Muscle of back (tissue), 11 donors: ENCODE results near the gene ATP6V0D1. TPM values are rescaled to one million over a fixed set of nuclear protein-coding genes. Genes with fewer than 3 reads are reported as not detected.
"Not testable (repeated sequence)": the region's sequence is repeated elsewhere in the genome, so short reads cannot be mapped to it uniquely, and the experiment has no call there.

Experiments used
- DNase-seq, 3 donors: peaks; one replicate each; pipeline versions ENCODE4 v3.0.0 to v3.0.0-alpha.2; 2013
- polyA plus RNA-seq, 10 donors: library from polyadenylated mRNA; unstranded; fragments of 120-200 nt; gene quantifications; one replicate each; pipeline ENCODE4 v1.2.1, GENCODE V29; 2013; ENCODE audit not compliant: insufficient read length in 10 of 10

ATP6V0D1 gene
- polyA plus RNA-seq, 10 donors = 51.9 to 64.9 (median 60.4) TPM

- DNase-seq = no peak
These were observed 51.0 kb downstream of the ATP6V0D1 start for GRCh38 chr16:67429799-67430503.

DNA sequence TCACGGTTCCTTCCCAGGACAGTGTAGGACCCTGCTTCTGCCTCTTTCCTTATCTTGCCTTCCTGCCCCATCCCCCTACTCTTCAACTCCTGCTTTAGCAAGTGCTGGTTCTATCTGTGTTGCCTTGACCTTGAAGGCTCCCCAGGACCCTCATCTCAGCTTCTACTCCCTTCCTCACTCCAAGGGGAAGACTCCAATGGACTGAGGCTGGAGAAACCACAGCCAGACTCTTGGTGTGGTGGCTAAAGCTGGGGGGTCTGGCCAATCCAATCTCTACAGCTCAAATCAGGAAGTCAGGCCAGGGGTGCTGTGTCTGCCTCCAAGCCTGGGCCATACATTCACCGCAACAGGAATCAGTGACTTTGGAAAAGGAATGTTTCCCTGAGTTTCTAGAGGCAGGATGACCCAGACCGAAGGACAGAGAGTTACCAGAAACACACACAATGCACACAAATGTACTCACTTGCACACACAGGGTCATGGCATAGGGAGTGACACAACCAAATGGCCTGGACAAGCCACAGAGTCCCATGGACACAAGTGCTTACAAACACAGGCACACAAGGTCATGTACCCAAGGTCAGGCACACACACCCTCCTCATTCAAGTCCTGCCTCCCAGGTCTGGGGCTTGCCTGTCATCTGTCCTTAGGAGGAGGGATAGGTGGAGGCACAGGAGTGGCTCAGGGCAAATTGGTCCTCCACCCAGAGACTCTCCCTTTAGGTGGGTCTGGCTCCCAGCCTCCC, 51.7 kb downstream of the ATP6V0D1 start:
- DNase-seq = no peak

DNA sequence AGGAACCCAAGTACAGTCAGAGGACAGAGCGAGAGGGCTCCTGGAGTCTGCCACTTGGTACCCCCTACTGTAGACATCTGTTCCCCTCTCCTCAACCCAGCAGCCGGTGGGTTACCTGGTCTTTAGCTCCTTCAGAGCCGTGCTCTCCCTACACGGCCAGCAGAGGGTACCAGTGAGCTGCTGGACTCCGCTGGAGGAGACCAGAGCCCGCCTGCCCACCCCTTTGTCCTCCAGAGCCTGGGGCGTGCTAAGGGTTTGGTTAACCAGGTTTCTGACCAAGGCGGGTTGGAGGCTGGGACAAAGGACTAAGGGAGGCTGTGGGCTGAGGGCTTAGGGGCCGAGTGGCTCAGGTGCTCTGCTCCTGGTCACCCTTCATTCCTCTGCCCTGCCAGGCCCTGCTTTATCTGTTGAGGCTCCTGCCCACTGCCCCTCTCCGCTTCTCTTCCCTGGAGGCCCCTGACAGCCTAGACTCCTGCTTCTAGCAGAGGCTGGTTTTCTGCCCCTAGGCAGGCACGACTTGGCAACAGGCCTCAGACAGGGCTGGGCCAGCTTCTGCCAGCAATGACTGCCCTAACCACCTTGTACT, 52.7 kb downstream of the ATP6V0D1 start:
- peak; percentile 47 to 79 (median 70) for DNase-seq

- DNase-seq = peak in 2 of 3 donors; percentile 45 to 78
These were observed 54.0 kb downstream of the ATP6V0D1 start for GRCh38 chr16:67426950-67427349.

DNA sequence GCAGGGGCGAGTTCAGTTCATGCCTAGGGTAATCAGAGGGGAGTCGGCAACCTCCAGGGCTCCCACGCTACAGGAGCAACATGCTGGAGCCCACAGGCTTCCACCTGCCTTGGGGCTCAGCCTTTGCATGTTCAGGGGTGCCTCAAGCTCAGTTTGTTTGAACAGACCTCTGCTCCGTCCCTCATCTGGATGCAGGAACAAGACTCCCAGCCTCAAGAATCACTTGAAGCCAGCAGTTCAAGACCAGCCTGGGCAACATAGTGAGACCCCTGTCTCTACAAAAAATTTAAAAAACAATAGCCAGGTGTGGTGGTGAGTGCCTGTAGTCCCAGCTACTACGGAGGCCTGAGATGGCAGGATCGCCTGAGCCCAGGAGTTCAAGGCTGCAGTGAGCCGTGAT, 54.9 kb downstream of the ATP6V0D1 start:
- no peak for DNase-seq

DNA sequence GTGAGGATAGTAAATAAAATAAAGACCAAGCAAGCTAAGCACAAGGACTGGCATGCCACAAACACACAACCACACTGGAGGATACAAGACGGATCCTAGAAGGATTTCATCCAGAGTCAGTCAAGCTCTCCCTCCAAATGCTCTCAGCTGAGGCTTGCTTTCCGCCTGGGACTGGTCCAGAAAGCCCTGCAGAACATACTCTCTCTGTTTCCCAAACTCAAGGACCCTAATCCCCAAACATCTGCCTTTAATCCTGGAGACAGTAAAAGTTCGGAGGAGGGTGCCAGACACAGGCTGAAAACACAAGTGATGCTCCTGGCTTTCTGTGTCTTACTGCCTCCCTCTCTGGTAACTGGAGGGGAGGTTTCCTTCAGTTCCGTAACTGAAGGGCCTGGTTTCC, 55.4 kb downstream of the ATP6V0D1 start:
- DNase-seq = peak in 1 of 3 donors; percentile 72

GRCh38 chr16:67425061-67425460, 55.9 kb downstream of the ATP6V0D1 start:
- peak in 2 of 3 donors; percentile 40 to 51 for DNase-seq

GRCh38 chr16:67424261-67424615, 56.7 kb downstream of the ATP6V0D1 start:
- no peak for DNase-seq

DNA sequence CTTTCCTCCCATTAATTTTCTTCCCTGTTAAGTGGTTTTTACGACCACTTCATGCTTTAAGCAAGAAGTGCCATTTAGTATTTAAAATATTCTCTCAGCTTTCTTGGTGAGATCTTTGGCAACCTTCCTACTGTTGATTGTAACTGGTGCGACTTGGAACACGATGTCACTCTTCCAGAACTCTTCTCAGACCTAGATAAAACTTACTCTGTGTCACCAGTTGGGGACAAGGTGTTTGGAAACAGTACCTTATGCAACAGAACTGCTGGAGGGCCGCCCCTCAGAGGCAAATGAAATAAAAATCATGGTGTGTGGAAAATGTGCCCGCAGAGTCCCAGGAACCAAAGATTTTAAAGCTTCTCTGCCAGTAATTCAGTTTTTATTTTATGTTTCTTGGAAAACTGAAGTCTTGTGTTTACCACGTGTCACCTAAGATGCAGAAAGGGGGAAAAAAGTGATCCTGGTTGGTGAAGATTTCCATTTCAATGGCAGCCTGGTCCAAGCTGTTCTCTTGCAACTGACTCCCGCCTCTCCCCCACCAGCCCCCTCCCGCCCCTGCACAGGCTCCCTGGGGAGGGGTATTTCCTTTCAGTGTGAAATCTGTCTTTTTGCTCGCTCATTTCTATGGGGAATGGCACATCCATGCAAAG, 57.2 kb downstream of the ATP6V0D1 start:
- DNase-seq = no peak

DNA sequence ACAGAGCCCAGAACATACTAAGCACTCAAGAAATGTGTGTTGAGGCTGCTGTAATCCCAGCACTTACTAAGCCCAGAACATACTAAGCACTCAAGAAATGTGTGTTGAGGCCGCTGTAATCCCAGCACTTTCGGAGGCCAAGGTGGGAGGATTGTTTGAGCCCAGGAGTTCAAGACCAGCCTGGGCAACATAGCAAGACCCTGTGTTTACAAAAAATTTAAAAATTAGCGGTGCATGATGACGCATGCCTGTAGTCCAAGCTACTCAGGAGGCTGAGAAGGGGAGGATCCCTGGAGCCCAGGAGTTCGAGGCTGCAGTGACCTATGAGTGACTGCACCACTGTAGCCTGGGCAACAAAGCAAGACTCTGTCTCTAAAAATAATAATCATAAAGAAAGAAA, 57.9 kb downstream of the ATP6V0D1 start:
- no peak for DNase-seq

GRCh38 chr16:67421030-67421429, 59.9 kb downstream of the ATP6V0D1 start:
- DNase-seq = no peak

DNA sequence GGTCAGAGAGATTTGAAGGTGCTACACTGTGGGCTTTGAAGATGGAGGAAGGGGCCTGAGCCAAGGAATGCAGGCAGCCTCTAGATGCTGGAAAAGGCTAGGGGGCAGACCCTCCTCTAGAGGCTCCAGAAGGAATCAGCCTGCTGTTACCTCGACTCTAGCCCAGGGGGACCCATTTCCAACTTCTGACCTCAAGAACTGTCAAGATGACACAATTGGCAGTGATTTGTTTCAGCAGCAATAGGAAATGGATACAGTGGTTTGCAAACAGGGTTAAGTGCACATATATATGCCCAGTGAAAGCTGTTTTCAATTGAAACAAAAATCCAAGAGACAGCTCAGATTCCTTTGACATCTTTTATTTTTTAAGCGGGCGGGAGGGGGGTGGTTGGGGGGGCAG, 61.0 kb downstream of the ATP6V0D1 start:
- DNase-seq = no peak

GRCh38 chr16:67419502-67419901, 61.5 kb downstream of the ATP6V0D1 start:
- DNase-seq = no peak

- no peak for DNase-seq
These were observed 63.5 kb downstream of the ATP6V0D1 start for GRCh38 chr16:67417333-67418061.

DNA sequence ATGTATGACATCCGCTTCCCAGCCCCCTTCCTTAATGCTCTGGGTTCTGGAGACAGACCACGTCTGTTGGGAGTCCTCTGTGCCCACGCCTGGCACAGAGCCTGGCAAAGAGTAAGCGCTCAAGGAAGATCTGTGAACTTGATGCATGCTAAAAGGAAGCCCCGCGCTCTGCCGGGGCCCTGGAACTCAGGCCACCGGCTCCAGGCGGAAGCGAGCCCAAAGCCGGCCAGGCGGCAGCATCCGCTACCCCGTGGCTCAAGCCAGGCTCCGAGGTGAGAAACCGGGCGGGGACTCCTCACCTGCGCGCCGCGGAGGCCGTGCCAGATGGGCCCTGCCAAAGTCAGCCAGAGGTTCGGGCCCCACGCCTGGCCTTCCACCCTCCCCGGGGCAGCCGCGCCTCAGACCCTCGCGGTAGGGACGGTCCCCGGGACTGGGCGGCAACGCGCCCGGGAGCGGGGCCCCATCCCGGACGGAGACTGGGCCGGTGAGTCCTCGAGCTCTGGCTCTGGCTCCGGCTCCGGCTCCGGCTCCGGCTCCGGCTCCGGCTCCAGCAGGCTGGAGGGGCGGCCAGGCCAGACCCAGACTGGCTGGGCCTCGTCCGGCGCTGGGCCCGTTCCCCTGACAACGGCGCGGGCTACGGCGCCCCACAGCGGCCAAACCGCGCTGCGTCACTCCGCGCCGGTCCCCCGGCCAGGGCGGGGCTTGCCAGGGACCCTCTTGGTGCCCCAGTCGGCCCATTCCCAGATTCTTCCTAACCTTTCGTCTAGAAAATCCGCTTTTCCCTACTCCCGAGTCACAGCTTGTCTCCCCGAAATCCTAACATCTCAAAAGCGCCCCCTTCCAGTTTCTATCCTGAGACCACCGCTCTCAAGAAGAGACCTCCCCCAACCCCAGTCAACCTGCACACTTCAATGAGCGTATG, 64.8 kb downstream of the ATP6V0D1 start, which contains the start of gene ZDHHC1:
Gene ZDHHC1, minus strand, starts transcription at position 606 of the 922 bp plus-strand sequence. CDS start 8,702 bp downstream, outside the sequence.
- peak; percentile 67 to 94 (median 87) for DNase-seq

GRCh38 chr16:67415421-67415820, 65.5 kb downstream of the ATP6V0D1 start:
- DNase-seq = not testable (repeated sequence)

DNA sequence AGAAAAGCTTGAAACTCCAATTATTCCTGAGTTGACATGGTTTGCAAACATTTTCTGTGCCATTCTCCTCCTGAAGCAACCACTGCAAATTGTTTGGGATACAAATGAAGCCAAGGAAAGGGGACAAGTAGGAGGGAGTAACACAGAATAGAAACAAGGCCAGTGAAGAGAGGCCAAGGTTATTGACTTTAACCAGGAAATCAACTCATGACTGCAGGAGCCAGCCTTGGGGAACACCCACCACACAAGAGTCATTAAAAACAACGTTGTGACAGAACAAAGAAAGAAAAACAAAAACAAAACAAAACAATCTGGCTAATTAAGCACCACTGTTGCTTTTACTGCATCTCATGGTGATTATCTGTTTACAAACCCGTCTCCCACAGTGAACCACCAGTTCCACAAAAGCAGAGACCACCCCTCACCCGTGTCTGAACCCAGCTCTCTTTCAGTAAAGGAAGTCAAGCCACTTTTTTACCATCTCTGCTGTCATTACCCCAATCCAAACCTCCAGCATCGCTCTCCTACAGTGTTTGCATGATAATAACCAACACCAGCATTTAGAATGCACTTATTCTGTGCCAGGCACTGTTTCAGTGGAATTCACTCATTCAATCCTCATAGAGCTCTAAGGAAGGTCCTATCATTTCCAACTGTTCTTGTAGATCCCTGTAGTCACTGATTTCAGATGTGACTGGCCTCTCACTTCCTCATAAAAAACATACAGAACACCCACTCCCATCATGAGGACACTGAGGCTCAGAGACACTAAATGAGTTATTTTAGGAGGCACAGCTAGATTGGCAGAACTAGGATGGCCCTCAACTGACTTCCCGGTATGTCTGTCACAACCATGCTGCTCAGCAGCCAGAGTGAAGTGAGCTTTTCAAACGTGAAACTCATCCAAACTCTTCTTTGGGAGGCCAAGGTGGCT, 66.7 kb downstream of the ATP6V0D1 start:
- no peak for DNase-seq

- no peak for DNase-seq
These were observed 68.7 kb downstream of the ATP6V0D1 start for GRCh38 chr16:67412294-67412693.

GRCh38 chr16:67411339-67411738, 69.6 kb downstream of the ATP6V0D1 start:
- DNase-seq = no peak
